Tibial nerve (tissue), 4 donors: ENCODE results near the gene TRHDE.

Experiments
- CTCF ChIP-seq, 5 experiments: fragments of 200-600 bp in 3 of 5; fragments of 450-650 bp in 2 of 5; sonication (generic) in 3 of 5; IDR thresholded peaks; one replicate each; pipeline ENCODE4 v1.5.1; 2016 to 2019; ENCODE audit warnings: antibody characterized with exemption in 5 of 5, mild to moderate bottlenecking in 3 of 5, moderate library complexity in 2 of 5
- EP300 ChIP-seq, 2 donors: sonication (generic); formaldehyde crosslinking; IDR thresholded peaks; one replicate each; pipeline ENCODE4 v1.6.1; 2017; ENCODE audit warnings: antibody characterized with exemption in 2 of 2, mild to moderate bottlenecking in 1 of 2
- POLR2A ChIP-seq, 2 donors: fragments of 450-650 bp; IDR thresholded peaks; one replicate each; pipeline ENCODE4 v1.6.1; 2017; ENCODE audit warnings: antibody characterized with exemption in 2 of 2, mild to moderate bottlenecking in 2 of 2, moderate library complexity in 2 of 2

DNA sequence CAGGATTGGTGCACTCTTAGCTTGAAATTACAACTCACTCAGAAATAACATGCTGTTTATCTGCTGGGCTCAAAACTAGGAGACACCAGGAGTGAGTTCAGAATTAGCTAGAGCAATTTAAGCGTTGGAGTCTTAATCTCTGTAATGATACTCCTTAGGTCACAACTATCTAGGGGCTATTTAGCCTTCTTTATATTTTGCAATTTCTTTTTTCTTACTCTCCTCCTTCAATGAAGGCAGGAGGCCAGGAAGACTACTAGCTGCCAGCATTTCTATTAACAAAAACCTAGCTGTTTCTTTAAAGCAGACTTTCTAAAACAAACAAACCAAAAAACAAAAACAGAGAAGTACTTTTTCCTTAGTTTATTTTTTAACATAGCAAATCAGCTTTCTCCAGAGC, 226.2 kb downstream of the TRHDE start:
- TF ChIP-seq CTCF (IDR thresholded peaks at IDR 0.05) (no peak), EP300 (IDR thresholded peaks at IDR 0.05) (no peak), POLR2A (IDR thresholded peaks at IDR 0.05) (no peak)
